Fibroblast of gingiva (primary cell): ENCODE measurements around the gene UBE2U.

Experiments
- DNase-seq: peaks from one replicate; pipeline ENCODE4 v3.0.0-alpha.2; 2011; ENCODE audit warnings: low read depth

The UBE2U gene

GRCh38 chr1:64293820-64294219, 90.4 kb downstream of the UBE2U start:
- DNase-seq = no peak

GRCh38 chr1:64295136-64295535, 91.7 kb downstream of the UBE2U start:
- DNase-seq = no peak

- DNase-seq = peak; percentile 7
These were observed 92.1 kb downstream of the UBE2U start for GRCh38 chr1:64295561-64295960.

GRCh38 chr1:64296459-64296858, 93.0 kb downstream of the UBE2U start:
- no peak for DNase-seq

- no peak for DNase-seq
These were observed 98.8 kb downstream of the UBE2U start for GRCh38 chr1:64302194-64302593.

GRCh38 chr1:64302971-64303370, 99.5 kb downstream of the UBE2U start:
- no peak for DNase-seq

- no peak for DNase-seq
These were observed 101.4 kb downstream of the UBE2U start for GRCh38 chr1:64304823-64305222.

- DNase-seq = no peak
These were observed 105.4 kb downstream of the UBE2U start for GRCh38 chr1:64308866-64309265.

GRCh38 chr1:64309431-64309831, 106.0 kb downstream of the UBE2U start:
- DNase-seq = no peak

GRCh38 chr1:64310760-64311159, 107.3 kb downstream of the UBE2U start:
- DNase-seq = no peak

- DNase-seq = no peak
These were observed 109.0 kb downstream of the UBE2U start for GRCh38 chr1:64312431-64312830.

GRCh38 chr1:64315402-64315801, 112.0 kb downstream of the UBE2U start:
- DNase-seq = no peak
